ELF-1 (cell line): ENCODE results near the gene BARX2.

Source experiments
- DNase-seq: peaks from one replicate; pipeline ENCODE4 v3.0.0-alpha.2; 2016; ENCODE audit warnings: low read depth, low spot score

BARX2 gene

DNA sequence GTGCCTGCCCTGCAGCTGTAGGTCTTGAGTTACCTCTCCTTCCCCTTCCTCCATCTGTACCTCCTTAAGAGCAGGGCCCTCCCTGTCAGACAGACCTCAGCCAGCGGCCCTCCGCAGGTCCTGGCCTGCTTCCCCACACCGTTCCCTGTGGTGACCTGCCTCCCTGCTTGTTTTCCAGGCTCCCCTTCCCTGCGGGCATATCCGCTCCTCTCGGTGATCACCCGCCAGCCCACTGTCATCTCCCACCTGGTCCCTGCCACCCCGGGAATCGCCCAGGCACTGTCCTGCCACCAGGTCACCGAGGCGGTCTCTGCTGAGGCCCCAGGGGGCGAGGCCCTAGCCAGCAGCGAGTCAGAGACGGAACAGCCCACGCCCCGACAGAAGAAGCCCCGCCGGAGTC lies 60.9 kb downstream of the BARX2 start:
- no peak for DNase-seq

DNA sequence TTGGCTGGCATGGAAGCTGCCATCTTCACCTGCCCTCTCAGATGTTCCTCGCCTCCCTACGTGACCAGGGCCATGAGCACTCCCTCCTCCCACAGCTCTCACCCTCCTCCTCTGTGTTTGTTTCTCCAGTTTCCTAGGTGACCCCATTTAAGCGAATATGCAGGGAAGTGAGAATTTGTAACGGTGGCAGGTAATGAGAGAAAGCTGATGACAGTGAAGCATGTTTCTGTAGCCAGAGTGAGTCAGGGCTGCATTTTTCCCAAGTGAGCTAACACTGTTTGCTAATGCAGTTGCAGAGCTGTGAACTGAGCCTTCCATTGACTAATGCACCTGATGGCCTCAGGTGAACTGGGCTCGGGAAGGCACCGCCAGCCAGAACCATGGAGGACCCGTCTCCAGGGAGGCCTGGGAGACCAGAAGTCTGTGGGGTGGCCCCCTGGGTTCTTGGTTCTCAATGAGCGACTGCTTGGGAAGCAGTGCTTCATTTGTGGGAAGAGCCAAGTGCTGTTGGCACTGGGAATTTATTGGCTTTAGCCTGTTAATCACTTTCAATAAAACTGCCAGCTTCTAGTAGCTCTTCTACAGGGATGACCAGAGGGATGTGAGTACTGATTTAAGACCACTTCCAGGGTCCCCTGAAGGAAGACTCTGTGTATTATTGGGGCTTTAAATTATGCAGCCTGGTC lies 64.5 kb downstream of the BARX2 start:
- DNase-seq = peak; percentile 58

DNA sequence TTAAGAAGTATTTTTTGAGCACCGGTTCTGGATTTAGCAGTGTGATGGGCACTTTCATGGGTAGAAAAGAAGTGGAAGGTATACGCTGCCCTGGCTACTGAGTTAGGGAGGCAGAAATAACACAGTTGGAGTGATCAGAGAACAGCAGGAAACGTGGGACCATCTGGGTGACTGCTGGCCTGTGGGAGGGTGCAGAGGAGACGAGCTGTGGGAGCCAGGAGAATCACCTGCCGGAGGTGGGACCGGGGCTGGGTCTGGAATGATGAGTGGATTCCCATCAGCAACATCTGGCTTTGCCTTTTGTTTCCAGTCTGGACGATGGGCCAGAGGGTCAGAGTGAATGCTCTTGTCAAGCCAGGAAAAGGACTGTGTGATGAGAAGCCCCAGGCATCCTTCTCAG lies 66.5 kb downstream of the BARX2 start:
- DNase-seq = no peak

DNA sequence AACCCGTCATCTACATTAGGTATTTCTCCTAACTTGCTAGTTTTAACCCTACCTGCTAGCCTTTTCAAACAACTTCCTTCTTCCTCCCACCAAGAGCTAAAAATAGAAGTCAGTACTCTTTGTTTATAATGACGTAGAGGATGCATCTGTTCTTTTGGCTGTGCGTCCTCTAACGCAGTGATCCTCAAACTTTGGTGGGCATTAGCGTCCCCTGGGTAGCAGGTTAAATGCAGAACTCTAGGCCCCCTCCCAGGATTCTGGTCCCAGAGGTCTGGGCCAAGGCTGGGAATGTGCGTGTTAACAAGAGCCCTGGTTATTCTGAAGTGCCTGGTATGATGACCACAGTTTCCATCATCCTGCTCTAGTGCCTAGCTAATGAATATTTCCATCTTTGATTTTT lies 67.6 kb downstream of the BARX2 start:
- no peak for DNase-seq

DNA sequence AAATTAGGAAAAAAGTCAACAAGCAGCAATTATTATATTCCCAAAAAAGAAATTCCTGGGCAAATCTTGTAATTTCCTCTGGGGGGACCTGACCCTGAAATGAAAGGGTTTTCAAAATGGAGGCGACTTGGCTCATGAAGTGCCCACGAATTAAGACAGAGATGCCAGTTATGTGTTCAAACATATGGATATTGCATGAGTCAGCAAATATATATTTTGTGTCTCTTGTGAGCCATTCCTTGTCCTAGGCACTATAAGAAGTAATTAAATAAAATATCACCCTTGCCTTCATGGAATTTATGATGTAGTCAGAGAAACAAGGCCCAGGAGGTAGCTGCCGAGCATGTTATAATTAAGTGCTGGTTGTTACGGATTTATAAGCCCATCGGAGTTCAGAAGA lies 68.6 kb downstream of the BARX2 start:
- no peak for DNase-seq

DNA sequence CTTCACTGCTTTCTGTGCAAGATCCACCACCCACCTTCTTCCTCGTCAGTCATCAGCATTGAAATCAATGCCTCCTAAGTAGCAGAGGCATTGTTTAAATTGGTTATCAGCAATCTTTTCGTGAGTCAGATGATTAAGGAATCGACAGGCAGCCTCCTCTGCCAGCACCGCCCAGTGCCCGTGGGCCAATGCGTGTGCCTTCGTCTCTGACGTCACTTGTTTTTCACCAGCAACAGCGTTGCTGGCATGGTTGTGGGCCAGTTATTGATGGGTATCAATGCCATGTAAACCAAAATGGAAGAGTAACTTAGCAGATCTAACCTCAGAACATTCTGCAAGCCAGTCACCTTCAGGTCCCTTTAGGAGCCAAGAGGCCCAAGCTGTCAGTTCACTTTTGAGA lies 69.6 kb downstream of the BARX2 start:
- no peak for DNase-seq

DNA sequence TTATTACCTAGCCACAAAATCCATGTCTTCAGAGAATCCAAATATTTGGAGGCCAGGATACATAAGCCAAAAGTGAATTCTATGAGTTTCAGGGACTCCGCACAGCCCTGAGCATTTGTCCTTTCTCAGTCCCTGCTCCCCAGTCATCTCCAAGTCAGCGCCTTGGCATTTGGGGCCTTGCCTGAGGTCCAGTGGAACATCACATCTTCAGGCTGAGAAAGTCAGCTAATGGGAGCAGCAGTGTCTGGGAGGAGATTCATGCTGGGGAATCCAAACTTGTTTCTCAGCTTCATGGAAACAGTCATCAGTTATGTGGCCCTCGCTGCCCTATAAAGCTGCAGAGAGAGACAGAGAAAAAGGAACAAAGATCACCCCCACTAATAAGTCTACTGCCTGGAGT lies 70.9 kb downstream of the BARX2 start:
- DNase-seq = no peak

DNA sequence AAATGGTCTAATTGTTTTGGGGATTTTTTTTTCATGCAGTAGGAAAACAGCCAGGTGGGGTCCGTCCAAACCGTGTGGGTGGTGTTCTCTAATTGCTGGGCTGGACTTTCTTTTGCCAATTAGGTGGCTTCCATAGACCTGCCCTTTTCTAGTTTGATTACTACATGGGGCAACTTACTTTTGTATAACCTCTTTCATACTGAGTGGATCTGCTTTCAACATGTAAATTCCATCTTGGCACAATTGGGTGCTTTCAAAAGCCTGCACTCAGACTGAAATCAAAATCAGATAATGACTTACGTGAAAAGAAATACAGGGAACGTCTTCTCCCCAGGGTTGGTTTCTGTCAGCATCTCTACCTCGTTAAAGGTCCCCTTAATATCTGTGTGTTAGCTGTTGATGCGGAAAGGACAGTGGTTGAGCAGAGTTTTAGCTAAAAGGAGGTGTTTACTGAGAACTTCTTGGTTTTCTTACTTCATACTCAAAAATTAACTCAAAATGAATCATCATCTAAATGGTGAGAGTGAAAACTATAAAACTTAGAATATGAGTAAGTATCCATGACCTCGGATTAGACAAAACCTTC lies 72.1 kb downstream of the BARX2 start:
- DNase-seq = no peak

DNA sequence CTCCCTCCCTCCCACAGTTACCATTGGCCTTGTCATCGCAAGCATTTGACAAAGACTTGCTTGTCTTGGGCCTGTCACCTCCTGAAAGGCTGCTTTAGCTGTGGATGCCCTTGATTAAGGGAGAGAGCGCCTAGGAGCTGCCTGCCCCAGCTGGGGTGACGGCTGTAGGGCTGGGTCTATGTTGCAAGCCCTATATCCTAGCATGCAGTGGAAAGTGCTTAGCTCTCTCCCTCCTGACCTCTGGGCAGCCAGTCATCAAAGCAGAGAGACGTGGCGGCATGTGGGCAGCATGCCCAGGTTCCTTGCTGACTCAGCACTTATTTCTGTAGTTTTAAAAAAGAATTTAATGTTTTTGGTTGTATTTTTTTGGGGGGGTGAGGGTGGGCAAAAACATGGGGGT lies 75.9 kb downstream of the BARX2 start:
- DNase-seq = no peak

DNA sequence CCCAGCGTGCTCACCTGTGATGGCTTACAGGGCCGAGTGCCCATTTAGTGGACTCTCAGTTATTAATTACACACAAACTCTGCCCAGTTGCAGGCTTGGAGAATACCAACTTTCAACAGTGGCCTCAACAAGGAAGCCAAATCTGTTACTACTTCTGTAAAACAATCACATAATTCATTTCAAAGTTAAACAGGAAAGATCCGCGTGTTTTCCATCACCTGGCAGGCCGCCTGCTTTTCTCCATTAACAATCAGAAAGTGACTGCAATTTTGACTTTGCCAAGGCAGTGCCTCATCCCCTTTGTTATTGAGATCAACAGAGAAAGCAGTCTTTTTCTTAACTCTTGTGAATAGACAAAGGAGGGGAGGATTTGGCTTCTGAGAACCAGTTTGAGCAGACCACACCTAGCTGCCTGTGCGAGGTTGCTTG lies 77.7 kb downstream of the BARX2 start:
- peak; percentile 67 for DNase-seq

DNA sequence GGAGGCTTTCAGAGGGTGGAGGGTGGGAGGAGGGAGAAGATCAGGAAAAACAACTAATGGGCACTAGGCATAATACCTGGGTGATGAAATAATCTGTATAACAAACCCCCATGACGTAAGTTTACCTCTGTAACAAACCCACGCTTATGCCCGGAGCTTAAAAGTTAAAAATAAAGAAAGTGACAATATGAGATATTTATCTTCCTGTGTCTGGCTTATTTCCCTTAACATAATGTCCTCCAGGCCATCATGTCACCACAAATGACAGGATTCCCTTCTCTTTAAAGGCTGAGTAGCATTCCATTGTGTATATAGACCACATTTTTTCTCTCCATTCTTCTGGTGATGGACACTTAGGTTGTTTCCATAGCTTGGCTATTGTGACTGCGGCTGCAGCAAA lies 79.5 kb downstream of the BARX2 start:
- DNase-seq = no peak

DNA sequence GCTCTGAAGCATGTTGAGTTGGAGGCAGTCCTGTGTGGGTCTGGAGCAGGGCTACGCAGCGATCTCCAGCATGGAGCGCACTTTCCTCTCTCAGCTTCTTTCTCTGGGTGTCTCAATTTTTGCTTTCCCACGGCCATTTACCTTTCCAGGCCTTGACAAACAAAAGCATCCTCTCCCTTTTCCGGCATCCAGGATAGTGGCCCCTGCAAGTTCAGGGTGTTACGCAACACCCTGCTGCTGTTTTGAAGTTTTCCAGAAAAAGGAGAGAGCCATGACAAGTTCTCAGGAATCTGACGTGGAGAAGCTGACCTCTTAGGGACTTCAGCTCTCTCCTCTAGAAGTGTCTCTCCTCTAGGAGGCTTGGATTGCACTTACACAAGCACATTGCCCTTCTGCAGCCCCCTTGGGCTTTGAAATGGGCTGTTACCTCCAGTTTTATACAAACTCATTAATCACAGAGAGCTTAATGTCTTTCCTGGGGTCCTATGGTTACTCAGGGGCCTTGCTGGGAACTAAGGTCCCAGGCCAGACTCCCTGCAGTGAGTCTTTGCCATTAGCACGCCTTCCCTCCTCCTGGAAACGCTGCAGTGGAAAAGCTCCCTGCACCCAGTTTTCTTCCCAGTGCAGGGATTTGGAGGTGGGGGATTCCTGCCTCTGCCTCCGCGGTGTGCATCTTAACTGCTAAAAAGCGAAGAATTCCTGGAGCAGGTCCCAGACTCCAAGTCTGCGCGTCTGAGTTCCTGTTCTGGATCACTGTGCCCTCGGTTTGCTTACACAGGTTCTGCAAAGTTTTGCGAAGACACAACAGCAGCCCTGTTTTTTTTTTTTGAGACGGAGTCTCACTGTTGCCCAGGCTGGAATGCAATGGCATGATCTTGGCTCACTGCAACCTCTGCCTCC lies 80.4 kb downstream of the BARX2 start:
- DNase-seq = peak; percentile 50

DNA sequence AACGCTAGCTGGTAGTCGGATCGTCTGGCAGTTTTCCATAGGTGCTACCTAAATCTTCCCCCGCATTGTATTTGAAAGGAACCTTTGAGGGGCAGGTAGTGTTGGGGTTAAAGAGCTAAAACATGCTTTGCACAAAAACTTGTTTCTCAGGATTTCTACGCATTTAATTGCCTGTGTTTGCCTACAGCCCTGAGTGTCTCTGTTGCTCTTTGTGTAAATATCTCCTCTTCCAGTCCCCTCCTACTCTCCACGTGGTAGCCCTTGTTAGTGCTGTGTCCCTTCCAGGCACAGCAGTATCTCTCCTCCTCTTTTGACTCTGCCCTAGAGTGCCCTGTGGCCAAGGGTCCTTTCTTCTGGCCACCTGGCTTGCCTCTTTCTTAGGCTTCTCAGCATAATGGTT lies 81.7 kb downstream of the BARX2 start:
- DNase-seq = peak; percentile 66

DNA sequence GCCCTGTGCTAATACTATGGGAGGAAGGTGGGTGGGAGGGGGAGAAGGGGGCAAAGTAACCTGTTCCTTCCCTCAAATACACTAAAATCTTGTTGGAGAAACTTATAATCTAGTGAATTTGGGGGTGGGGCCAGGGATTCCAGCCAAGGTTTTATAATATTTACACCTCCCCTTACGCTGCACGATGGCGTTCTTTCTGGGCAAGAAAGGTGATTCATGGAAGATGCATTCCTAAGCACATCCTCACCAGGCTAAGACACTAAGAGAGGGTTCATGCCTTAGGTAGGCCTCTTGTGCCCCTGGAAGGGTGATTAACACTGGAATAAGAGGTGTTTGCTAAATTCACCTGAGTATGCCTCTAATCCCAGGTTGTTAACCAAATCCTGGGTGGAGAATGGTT lies 82.6 kb downstream of the BARX2 start:
- no peak for DNase-seq

DNA sequence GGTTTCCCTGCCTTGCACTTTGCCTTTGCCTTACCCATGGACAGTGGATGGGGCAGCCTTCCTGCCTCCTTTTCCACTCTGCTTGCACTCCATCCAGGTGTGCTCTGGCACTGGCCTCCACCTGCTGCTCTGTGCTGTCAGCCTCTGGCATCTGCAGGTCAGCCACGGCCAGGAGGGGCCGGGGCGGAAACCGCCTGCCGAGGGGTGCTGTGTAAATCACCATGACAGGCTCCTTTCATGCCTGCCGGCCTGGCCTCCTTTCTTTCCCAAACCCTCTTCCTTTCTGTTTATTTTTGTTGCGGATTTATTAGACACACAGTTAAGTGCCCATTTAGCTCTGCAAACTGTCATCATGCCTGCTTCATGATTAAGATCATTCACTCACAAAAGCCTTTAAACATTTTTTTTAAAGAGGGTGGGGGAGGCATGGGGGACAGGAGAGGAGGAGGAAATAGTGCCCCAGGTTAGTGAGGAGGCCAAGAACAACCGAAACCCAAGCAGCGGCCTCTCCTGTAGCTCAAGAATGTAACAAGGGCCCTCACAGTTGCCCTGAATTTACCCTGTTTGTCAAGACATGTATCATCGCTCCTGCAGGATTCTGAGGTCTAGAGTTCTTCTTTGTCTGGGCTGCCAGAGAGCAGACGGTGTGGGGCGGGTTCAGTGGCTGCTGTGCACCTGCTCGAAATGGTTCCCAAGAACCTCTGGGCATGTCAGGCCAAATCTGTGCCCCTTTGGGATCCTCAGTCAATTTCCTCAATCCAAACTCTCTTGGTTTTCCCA lies 83.3 kb downstream of the BARX2 start:
- peak; percentile 56 for DNase-seq

DNA sequence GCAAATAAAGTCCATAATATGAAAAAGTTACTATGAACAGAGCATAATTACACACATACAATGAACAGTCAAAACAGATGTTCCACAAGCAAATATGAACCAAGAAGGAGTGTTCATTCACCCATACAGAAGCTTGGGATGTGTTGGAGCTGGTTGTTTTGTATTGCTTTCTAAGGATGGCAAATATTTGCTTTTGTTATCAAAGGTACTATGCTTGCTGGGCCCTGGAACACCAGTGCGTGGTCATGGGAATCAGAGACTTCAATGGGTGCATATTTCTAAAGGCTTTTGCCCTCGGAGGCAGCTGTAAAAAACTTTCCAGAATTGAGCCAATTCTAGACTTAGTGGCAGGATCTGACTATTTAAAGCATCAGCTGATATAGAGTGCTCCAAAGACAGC lies 85.1 kb downstream of the BARX2 start:
- no peak for DNase-seq

DNA sequence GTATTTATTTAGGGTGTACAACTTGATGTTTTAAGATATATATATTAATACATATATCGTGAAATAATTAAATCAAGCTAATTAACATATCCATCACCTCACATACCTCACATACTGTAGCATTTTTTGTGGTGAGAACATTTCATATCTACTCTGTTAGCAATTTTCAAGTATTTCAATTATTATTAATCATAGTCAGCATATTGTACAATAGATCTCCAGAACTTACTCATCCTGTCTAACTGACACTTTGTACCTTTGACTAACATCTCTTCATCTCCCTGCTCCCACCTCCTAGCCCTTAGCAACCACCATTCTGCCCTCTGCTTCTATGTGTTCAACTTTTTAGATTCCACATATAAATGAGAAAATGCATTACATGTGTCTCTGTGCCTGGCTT lies 108.4 kb downstream of the BARX2 start:
- DNase-seq = no peak

DNA sequence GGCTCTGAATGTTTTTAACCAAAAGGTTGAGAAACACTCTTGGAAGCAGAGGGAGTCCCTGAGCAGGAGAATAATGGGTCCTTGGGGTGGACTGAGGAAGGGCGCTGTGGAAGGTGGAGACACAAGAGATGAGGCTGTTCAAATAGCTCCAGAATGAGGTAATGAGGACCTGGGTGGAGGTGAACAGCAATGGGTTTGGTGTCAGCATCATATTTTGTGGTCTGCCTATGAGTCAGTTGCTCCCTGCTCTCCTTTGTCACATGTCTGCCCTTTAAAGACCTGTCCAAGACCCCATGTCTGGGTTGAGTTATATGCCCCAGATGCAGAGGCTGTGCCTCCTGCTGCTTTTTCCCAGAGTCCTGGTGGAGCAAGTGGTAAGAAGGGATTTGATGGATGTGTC lies 113.6 kb downstream of the BARX2 start:
- DNase-seq = no peak

DNA sequence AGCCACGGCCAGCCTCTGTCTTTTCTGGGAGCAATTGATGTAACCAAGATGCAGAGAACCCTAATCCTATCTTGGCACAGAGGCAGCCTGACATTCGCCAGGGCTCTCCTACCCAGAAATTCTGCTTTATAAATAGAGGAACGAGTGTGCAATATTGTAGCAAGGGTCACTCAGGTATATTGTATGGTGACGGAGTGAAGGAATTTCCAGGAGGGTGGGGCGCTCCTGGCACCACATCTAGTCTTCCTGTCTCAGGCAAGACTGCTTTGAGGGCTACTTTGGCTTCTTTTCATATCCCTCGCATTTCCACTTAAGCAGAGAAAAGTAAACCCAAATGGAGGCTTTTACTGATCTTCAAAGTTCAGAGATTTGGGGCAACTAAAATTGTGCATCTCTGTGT lies 114.4 kb downstream of the BARX2 start:
- DNase-seq = no peak

DNA sequence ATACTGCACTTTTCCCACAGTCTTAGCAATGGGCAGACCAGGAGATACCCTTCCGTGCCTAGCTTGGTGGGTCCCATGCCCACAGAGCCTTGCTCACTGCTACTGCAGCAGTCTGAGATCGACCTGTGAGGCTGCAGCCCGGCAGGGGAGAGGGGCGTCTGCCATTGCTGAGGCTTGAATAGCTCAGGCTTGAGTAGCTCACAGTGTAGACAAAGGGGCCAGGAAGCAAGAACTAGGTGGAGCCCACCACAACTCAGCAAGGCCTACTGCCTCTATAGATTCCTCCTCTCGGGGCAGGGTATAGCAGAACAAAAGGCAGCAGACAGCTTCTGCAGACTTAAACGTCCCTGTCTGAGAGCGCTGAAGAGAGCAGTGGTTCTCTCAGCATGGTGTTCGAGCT lies 118.1 kb downstream of the BARX2 start:
- no peak for DNase-seq
